Left kidney (tissue), 2 donors: Measurements from ENCODE around the gene ARHGEF2. TPM values are rescaled to one million over a fixed set of nuclear protein-coding genes. Genes with fewer than 3 reads are reported as not detected.
A peak's percentile ranks its signal among the peaks of the same experiment; 100 is the strongest.

Source experiments
- DNase-seq: peaks from one replicate; pipeline ENCODE4 v3.0.0-alpha.2; 2013
- polyA plus RNA-seq: library from polyadenylated mRNA; unstranded; fragments of 120-200 nt; gene quantifications from one replicate; pipeline ENCODE4 v1.2.1, GENCODE V29; 2013; ENCODE audit not compliant: insufficient read length

ARHGEF2 gene
- polyA plus RNA-seq, 1 donor: 86.7 TPM

DNA sequence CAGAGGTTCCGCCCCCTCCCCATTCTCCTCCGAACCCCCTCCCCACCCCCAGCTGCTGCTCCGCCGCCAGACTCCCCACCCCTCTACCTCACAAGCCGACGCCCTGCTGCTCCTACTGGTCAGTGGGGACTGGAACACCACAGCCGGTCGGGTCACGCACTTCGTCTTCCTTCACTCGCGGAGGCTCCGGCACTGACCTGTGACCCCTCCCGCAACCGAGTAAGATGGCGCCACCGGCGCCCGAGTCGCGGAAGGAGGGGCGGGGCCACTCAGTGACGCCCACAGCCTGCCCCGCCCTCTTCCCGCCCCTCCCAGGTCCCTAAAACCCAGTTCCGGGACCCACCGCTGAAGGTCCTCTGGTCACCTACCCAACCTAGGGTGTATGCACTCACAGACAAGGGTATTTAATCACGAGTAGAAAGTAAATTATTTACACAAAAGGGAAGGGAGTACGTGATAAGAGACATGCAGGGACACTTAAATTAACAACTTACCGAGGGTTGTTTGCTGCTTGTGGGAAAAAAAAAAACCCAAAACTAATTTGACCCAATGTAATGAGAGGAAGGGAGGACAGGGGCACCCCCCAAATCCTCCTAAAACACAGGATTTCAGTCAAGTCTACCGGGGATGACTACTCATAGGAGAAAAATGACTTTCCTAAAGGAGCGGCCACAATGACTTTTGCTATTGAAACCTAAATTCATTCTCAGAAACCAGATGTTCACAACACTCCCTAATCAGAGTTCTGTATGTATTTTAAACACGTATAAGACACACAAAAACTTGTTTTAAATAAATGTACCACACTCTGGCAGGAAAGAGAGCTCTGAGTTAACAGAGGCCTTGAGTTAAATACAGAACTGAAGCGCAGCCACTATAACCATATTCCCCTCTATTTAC, 66.9 kb downstream of the ARHGEF2 start, which contains the start of gene RIT1:
TSS of gene RIT1 (minus strand) at position 194 of the 900 bp plus-strand sequence. CDS start 588 bp downstream, outside the sequence.
- peak; percentile 84 for DNase-seq

DNA sequence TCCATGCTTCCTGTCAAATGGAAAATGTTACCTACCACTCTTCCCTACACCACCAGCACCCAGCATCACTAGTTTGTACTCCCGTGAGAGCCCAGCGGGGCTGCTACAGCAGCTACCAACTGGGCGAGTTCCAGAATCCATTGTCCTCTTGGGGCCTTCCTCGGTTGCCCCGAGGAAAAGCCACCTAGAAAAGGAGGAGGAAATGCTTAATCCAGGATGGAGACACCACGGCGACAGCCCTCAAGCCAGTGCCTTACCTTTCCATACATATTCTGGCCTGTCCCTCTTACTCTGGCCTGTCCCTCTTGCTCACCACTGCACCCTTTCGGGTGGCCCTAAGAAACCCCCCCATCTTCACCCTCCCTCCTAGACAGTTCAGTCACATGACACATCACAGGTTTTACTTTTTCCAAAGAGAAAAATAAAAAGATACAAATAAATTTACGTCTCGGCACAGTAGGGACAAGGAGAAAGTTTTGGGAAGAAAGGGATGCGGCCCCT, 67.7 kb downstream of the ARHGEF2 start:
- DNase-seq: no peak

DNA sequence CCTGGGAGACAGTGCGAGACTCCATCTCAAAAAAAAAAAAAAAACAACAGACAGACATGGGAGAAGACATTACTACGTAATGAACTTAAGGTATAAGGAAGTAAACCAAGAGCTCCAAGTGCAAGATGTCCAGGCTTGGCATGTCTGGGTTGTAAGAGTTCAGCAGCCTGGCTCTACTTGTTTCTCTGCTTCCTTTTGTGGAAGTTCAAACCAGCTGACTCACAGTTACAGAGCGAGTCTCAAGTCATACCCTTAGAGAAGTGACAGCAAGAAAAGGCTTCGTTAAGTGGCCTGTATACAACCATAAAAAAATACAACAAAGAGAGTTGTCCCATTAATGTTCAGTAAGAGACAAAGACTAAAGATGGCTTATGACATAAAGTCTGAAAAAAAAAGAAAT, 68.5 kb downstream of the ARHGEF2 start:
- no peak for DNase-seq

DNA sequence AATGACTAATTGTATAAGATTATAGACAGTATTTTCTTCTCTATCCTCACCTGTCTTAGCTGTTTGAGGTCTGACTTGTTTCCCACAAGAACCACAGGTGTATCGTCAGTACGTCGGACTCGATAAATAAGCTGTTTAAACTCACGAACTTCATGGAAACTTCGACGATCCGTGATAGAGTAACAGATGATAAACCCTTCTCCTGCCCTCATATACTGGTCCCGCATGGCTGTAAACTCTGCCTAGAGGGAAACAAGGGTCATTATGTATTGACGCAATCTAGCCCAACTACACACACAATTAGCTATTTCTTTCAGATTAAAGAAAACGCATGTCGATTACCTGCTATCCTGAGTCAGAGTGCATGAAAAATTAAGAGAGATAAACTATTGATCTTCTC, 74.1 kb downstream of the ARHGEF2 start:
- no peak for DNase-seq

DNA sequence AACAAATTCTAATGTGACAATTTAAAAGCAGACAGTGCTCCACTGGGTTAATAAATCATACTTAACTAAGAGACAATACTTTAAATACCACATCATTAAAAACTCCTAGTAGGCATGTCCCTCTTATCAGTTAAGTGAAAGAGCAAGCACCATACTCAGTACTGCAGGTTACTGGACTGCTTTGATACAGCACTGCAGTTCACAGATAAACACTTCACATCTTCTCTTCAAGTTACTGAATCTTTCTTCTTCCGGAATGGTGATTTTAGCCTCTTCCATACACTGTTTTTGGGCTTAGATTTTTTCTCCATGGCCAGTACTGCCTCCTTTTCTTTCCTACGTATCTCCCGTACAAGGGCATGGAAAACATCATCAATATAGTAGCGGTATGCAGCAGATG, 78.2 kb downstream of the ARHGEF2 start:
- DNase-seq: no peak

DNA sequence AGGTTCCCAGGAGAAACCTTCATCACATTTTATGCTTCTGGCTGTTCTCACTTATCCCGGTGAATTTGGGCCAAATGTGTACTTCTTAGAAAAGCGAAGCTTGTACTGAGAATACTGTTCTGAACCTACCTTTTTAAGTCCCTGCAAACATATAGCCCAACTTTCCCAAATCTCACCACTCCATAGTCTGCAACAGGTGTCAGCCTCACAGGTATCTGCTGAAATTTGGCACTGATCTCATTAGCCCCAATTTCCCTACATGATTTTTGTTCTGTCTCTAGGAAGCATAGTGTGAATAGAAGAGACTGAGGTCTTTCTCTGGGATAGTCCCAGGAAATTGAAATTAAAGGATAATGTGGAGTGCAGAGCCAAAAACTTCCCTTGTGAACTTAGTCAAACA, 78.7 kb downstream of the ARHGEF2 start:
- DNase-seq: no peak

DNA sequence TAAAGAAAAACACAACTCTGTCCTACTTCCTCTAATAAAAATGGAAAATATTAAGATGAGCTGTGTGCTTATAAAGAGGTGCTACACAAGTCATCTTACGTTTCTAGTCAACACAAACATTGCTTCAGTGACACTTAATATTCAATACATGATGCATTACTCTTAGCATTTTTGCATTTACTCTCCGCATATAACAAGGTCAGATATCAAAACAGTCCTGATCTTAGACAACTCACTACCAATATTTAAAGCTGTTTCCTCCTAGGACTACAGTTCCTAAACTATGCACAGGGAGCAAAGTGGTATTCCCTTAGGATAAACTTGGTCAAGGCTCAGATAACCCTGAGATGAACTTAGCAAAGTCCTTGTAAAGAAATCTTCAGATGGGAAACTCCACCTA, 79.5 kb downstream of the ARHGEF2 start:
- no peak for DNase-seq

DNA sequence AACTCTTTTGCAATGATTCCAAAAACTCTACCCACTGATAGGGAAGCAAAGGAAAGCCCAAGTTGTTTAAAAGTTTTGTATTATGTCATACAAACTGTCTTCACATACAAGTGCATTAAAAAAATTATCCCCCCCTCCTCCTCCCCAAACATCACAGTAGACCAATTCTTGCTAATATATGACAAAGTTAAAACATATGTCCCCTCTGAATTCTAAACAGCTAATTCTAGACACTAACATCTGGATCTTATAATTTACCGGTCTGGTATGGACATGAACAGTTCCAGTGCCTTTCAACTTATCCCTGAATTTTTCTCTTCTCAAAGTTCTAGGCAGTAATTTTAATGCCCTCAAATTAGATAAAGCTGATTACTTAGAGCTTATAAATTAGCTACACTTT, 80.6 kb downstream of the ARHGEF2 start:
- no peak for DNase-seq

Other genes with a start within 250 kb of the ARHGEF2 start
- gene GON4L, start 121.3 kb downstream of the ARHGEF2 start, polyA plus RNA-seq: 78.4 TPM
- gene SYT11, start 119.0 kb downstream of the ARHGEF2 start, polyA plus RNA-seq: 21.7 TPM
- gene RIT1, start 67.2 kb downstream of the ARHGEF2 start, polyA plus RNA-seq: 59.5 TPM
- 82.4 TPM for gene KHDC4, start 44.1 kb downstream of the ARHGEF2 start, polyA plus RNA-seq
- gene RXFP4, start 36.9 kb downstream of the ARHGEF2 start, polyA plus RNA-seq: 0.15 TPM
- gene SSR2, start 42.4 kb upstream of the ARHGEF2 start, polyA plus RNA-seq: 362 TPM
- 56.8 TPM for gene UBQLN4, start 75.3 kb upstream of the ARHGEF2 start, polyA plus RNA-seq
- 45.9 TPM for gene LAMTOR2, start 76.2 kb upstream of the ARHGEF2 start, polyA plus RNA-seq
- 46.9 TPM for gene RAB25, start 82.6 kb upstream of the ARHGEF2 start, polyA plus RNA-seq
- gene MEX3A, start 103.9 kb upstream of the ARHGEF2 start, polyA plus RNA-seq: 46.7 TPM
- 74.2 TPM for gene LMNA, start 136.2 kb upstream of the ARHGEF2 start, polyA plus RNA-seq
- 19.7 TPM for gene SEMA4A, start 175.0 kb upstream of the ARHGEF2 start, polyA plus RNA-seq
- 34.9 TPM for gene SLC25A44, start 215.6 kb upstream of the ARHGEF2 start, polyA plus RNA-seq
- gene PMF1, start 234.5 kb upstream of the ARHGEF2 start, polyA plus RNA-seq: 85.0 TPM